Astrocyte of the spinal cord (primary cell): ENCODE data around the gene TAS2R13.
A peak's percentile ranks its signal among the peaks of the same experiment; 100 is the strongest.

Experiments
- DNase-seq: peaks from one replicate; pipeline ENCODE4 v3.0.0; 2011; ENCODE audit warnings: low read depth, low spot score
- H3K4me3 ChIP-seq: 2 replicates; pipeline ENCODE4 v1.5.1; 2011; ENCODE audit warnings: low read depth, mild to moderate bottlenecking, low read length, moderate library complexity
- CTCF ChIP-seq: IDR thresholded peaks from 2 replicates; pipeline ENCODE4 v1.5.1; 2012; ENCODE audit warnings: low read depth, mild to moderate bottlenecking, low read length, inconsistent platforms
- in situ Hi-C: cut with HindIII; loops from 2 replicates; pipeline ENCODE4 v1.10.0; 2017; ENCODE audit warnings: low sequenced_read_pairs

TAS2R13 gene

DNA sequence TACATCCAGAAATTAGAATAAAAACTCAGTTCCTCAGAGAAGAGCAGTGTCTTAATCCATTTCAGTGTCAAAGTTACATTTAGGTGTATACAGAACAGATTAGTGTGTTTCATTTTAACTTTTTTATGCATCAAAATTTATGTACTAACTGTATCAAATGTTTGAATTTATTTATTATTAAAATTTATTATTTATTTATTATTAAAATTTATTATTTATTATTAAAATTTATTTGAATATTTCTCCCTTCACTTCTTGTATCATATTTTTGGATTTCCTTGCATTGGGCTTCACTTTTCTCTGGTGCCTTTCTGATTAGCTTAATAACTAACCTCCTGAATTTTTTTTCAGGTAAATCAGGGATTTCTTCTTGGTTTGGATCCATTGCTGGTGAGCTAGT is 32.0 kb upstream of the TAS2R13 start:
- H3K4me3 ChIP-seq = no peak overlapping the region
- no peak for TF ChIP-seq CTCF
- in situ Hi-C loops = no loop called here
- no peak for DNase-seq

DNA sequence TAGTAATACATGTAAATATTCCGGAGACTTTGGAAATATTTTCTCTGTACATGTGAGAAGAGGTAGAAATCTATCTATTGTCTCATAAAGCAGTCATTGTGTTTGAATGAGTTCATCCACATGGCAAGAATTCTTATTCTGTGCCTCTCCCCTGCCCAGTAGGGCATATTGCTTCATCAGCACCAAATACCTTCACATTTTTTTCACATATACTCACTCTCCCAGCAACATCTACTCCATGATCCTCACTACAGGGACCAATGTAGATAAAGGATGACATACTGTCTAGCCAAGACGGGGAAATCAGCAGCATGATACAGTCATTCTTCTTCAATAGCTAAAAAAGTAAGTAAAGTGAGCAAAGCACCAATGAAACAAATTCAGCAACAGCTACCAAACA is 31.0 kb upstream of the TAS2R13 start:
- in situ Hi-C loops = no loop called here
- no peak overlapping the region for H3K4me3 ChIP-seq
- TF ChIP-seq CTCF = no peak
- peak; percentile 79 for DNase-seq

GRCh38 chr12:10939163-10939562 is 29.8 kb upstream of the TAS2R13 start, which contains the start of gene TAS2R14:
Gene TAS2R14, minus strand, starts transcription at chr12:10939263. Its CDS starts 56 bp downstream, at chr12:10939207.
- H3K4me3 ChIP-seq = no peak within 1 kb of the TSS
- in situ Hi-C loops = no loop called here
- DNase-seq = no peak
- TF ChIP-seq CTCF = no peak

DNA sequence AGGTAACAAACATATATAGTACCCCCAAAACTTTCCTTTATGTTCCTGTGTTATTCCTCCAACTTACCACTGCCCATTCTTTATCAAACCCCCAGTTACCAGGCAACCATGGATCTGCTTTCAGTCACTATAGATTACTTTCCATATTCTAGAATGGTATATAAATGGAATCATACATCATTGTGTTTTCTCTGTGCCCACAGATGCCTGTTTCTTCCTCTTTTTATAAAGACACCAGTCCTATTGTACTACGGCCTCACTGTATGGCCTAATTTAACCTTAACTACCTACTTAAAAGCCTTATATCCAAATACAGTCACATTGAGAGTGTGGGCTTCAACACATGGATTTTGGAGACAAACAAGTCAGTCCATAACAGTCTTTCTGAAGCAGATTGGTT is 27.1 kb upstream of the TAS2R13 start:
- no peak for DNase-seq
- no peak for TF ChIP-seq CTCF

DNA sequence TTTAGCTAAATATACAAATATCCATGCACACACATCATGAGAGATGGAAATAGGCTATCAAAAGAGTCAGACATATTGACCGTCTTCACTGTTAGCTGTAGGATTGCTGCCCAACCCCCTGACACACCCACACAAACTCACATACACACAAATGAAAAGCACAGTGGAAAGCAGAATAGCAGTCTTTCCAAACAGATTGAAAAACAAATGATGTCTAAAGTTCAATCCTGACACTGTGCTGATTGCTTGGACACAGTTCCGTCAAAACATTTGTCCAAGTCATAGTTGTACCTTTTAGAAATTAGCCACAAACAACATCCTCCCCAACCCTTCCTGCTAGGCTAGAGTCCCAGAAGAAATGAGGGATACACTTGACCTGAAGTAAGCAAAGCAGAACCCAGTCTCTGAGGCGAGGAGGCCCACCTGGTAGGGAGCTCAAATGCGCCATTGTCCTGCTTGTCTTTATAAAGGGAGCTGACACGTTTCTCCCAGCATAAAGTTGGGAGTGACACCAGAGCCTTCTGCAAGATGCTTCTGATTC is 19.5 kb upstream of the TAS2R13 start, which contains the start of gene PRH2:
Gene PRH2 (plus strand): TSS at position 491 of the 541 bp plus-strand sequence. CDS start 38 bp downstream, at position 529.
- in situ Hi-C loops = no loop called here
- DNase-seq = no peak
- H3K4me3 ChIP-seq = no peak within 1 kb of the TSS
- no peak for TF ChIP-seq CTCF

More for the DNA sequence above, 27.1 kb upstream of the TAS2R13 start:
- in situ Hi-C loops = no loop called here
- H3K4me3 ChIP-seq = no peak overlapping the region

GRCh38 chr12:10926269-10926668 is 16.9 kb upstream of the TAS2R13 start:
- TF ChIP-seq CTCF = no peak
- H3K4me3 ChIP-seq = no peak overlapping the region
- in situ Hi-C loops = no loop called here
- DNase-seq = no peak

DNA sequence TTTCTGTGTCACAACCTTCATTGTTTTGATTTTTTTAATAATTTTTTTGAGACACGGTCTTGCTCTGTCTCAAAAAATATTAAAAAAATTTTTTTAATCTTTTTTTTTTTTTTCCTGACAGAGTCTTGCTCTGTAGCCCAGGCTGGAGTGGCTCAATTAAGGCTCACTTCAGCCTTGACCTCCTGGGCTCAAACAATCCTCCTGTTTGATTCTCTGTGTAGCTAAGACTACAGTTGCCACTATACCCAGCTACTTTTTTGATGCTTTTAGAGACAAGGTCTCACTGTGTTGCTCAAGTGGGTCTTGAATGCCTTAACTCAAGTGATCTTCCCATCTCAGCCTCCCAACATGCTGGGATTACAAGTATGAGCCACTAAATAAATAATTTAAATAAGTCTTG is 10.4 kb upstream of the TAS2R13 start:
- no peak for DNase-seq
- H3K4me3 ChIP-seq = no peak overlapping the region
- in situ Hi-C loops = no loop called here
- no peak for TF ChIP-seq CTCF
